Measurements from ENCODE around the gene GLYR1. TPM values are rescaled to one million over a fixed set of nuclear protein-coding genes. Genes with fewer than 3 reads are reported as not detected.

Gene GLYR1
- polyA plus RNA-seq, 2 donors, result 34.3 to 35.6 TPM

DNA sequence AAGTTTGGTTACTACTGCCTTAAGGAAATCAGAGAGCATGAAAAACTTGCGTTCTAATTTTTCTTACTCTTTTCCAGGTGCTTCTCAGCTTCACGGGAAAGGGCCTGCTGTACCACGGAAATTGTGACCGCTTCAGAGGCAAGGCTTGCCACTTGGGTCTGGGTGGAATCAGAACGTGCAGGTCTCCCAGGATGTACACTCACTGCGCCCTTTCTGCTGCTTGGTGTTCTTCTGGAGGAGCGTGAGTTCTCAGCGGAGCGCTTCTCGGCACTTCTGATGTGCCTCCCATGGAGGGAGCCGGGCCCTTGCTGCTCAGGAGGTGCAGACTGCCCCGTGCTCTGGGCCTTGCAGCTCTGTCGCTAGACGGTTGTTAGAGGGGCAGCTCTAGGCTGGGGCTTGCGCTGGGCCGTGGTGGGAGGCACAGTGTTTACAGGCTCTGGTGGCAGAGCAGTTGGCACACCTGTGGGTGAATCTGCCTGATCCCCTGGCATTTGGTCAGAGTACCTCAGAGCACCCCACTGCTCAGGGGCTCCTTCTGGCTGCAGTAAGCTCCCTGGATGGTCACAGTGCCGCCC is 33.0 kb upstream of the GLYR1 start:
- H3K27me3 ChIP-seq (ENCODE audit: control insufficient read depth in 1 of 2, insufficient read depth in 2 of 2, low read length in 2 of 2), result no peaks in the 10 kb centered on the region
- peaks cover 0 to 3% of the 10 kb centered on the region in 2 donors for H3K9me3 ChIP-seq (ENCODE audit: control insufficient read depth in 2 of 2, insufficient read depth in 1 of 2, low read depth in 1 of 2, low read length in 1 of 2)
- H3K36me3 ChIP-seq (ENCODE audit: control insufficient read depth in 2 of 2, insufficient read depth in 2 of 2, low read length in 1 of 2), result peaks cover 40 to 75% of the 10 kb centered on the region in 2 donors
- 93% methylated on average over 17 of the region's 17 CpGs for WGBS, 2 donors
- H3K27ac ChIP-seq (ENCODE audit: low read depth in 2 of 2, low read length in 1 of 2), result no peak overlapping the region
- peaks cover 0 to 4% of the 10 kb centered on the region in 2 donors for H3K4me1 ChIP-seq (ENCODE audit: control insufficient read depth in 2 of 2, insufficient read depth in 2 of 2, low read length in 1 of 2)
- H3K4me3 ChIP-seq (ENCODE audit: low read depth in 1 of 2, low read length in 2 of 2), result no peak overlapping the region

DNA sequence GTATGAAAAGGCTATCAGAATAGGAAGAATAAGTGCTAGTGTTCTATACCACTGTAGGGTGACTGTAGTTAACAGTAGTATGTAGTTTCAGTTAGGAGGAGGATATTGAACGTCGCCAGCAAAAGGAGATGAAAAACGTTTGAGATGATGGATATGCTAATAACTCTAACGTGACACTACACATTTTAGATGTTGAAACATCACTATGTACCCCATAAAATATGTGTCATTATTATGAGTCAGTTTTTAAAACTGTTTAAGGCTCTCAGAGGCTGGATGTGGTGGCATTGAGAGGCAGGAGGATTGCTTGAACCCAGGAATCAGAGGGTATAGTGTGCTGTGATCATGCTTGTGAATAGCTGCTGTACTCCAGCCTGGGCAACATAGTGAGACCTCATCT is 32.0 kb upstream of the GLYR1 start:
- Histone ChIP-seq H3K36me3 (ENCODE audit: control insufficient read depth in 2 of 2, insufficient read depth in 2 of 2, low read length in 1 of 2) (peaks cover 41 to 70% of the 10 kb centered on the region in 2 donors), H3K4me3 (ENCODE audit: low read depth in 1 of 2, low read length in 2 of 2) (no peak overlapping the region), H3K27me3 (ENCODE audit: control insufficient read depth in 1 of 2, insufficient read depth in 2 of 2, low read length in 2 of 2) (no peaks in the 10 kb centered on the region), H3K4me1 (ENCODE audit: control insufficient read depth in 2 of 2, insufficient read depth in 2 of 2, low read length in 1 of 2) (peaks cover 0 to 4% of the 10 kb centered on the region in 2 donors), H3K27ac (ENCODE audit: low read depth in 2 of 2, low read length in 1 of 2) (no peak overlapping the region), H3K9me3 (ENCODE audit: control insufficient read depth in 2 of 2, insufficient read depth in 1 of 2, low read depth in 1 of 2, low read length in 1 of 2) (no peaks in the 10 kb centered on the region)
- WGBS, 2 donors, result 52 to 73% methylated on average over 4 of the region's 4 CpGs

DNA sequence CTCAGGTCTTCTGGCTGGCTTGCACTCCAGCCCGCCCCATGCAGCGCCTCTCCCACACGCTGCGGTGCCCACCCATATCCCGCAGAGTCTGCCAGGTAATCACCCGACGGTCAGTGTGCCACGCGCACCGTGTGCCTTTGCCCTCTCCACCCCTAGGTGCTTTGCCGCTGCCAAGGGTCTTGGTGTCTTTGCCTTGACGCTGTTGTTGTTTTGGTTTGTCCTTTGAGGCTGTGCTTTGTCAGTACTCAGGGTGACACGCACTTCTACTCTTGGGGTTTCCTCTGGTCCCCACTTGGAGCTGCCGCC is 30.2 kb upstream of the GLYR1 start:
- no peaks in the 10 kb centered on the region for H3K9me3 ChIP-seq (ENCODE audit: control insufficient read depth in 2 of 2, insufficient read depth in 1 of 2, low read depth in 1 of 2, low read length in 1 of 2)
- no peaks in the 10 kb centered on the region for H3K27me3 ChIP-seq (ENCODE audit: control insufficient read depth in 1 of 2, insufficient read depth in 2 of 2, low read length in 2 of 2)
- H3K4me1 ChIP-seq (ENCODE audit: control insufficient read depth in 2 of 2, insufficient read depth in 2 of 2, low read length in 1 of 2), result peaks cover 0 to 4% of the 10 kb centered on the region in 2 donors
- 78 to 86% methylated on average over 14 of the region's 14 CpGs for WGBS, 2 donors
- H3K4me3 ChIP-seq (ENCODE audit: low read depth in 1 of 2, low read length in 2 of 2), result no peak overlapping the region
- no peak overlapping the region for H3K27ac ChIP-seq (ENCODE audit: low read depth in 2 of 2, low read length in 1 of 2)
- peaks cover 35 to 65% of the 10 kb centered on the region in 2 donors for H3K36me3 ChIP-seq (ENCODE audit: control insufficient read depth in 2 of 2, insufficient read depth in 2 of 2, low read length in 1 of 2)

DNA sequence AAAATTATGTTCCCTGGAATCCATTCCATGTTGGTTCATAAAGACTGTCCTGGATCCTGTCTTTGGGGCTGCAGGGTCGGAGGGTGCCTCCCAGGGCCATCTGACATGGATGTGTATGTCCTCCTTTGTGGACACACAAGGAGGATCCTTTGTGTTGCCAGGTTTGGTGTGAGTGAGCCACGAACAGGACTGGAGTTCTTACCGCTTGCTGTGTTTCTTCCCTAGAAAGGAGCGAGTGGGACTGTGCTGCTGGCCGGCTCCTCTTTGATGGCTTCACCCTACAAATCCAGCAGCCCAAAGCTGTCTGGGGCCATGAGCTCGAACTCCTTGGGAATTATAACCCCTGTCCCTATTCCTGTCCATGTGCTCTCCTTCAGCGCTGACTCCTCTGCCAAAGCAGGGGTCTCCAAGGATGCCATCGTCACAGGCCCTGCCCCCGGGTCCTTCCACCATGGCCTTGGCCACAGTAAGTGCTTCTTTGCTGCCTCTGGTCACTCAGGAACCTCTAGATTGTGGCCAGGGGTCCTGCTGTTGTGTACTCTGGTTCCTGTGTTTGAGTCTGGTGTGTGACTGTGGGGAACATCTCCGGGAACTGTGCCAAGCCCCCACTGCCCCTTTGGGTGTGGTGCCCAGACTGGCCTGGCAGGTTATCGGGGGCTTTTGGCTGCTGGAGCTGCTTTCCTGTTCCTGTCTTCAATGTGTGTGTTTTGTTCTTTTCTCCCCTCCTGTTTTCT is 29.7 kb upstream of the GLYR1 start:
- Histone ChIP-seq H3K36me3 (ENCODE audit: control insufficient read depth in 2 of 2, insufficient read depth in 2 of 2, low read length in 1 of 2) (peaks cover 35 to 63% of the 10 kb centered on the region in 2 donors), H3K27me3 (ENCODE audit: control insufficient read depth in 1 of 2, insufficient read depth in 2 of 2, low read length in 2 of 2) (no peaks in the 10 kb centered on the region), H3K4me3 (ENCODE audit: low read depth in 1 of 2, low read length in 2 of 2) (no peak overlapping the region), H3K27ac (ENCODE audit: low read depth in 2 of 2, low read length in 1 of 2) (no peak overlapping the region), H3K9me3 (ENCODE audit: control insufficient read depth in 2 of 2, insufficient read depth in 1 of 2, low read depth in 1 of 2, low read length in 1 of 2) (no peaks in the 10 kb centered on the region), H3K4me1 (ENCODE audit: control insufficient read depth in 2 of 2, insufficient read depth in 2 of 2, low read length in 1 of 2) (peaks cover 0 to 4% of the 10 kb centered on the region in 2 donors)
- WGBS, 2 donors, result 80 to 83% methylated on average over 11 of the region's 11 CpGs

DNA sequence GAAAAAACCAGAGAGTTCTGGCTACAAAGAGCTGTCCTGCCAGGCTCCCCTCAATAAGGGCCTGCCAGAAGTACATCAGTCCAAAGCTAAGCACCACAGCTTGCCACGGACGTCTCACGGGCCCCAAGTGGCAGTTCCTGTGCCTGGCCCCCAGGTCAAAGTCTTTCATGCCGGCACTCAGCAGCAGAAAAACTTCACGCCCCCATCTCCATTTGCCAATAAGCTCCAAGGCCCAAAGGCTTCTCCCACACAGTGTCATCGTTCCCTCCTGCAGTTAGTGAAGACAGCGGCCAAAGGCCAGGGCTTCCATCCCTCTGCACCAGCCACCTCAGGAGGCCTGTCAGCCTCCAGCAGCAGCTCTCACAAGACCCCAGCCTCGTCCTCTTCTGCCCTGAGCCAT is 27.6 kb upstream of the GLYR1 start:
- Histone ChIP-seq H3K36me3 (ENCODE audit: control insufficient read depth in 2 of 2, insufficient read depth in 2 of 2, low read length in 1 of 2) (peaks cover 30 to 56% of the 10 kb centered on the region in 2 donors), H3K9me3 (ENCODE audit: control insufficient read depth in 2 of 2, insufficient read depth in 1 of 2, low read depth in 1 of 2, low read length in 1 of 2) (no peaks in the 10 kb centered on the region), H3K4me1 (ENCODE audit: control insufficient read depth in 2 of 2, insufficient read depth in 2 of 2, low read length in 1 of 2) (peaks cover 4 to 5% of the 10 kb centered on the region in 2 donors), H3K27ac (ENCODE audit: low read depth in 2 of 2, low read length in 1 of 2) (no peak overlapping the region), H3K4me3 (ENCODE audit: low read depth in 1 of 2, low read length in 2 of 2) (no peak overlapping the region), H3K27me3 (ENCODE audit: control insufficient read depth in 1 of 2, insufficient read depth in 2 of 2, low read length in 2 of 2) (no peaks in the 10 kb centered on the region)
- WGBS, 2 donors, result 86 to 87% methylated on average over 8 of the region's 8 CpGs

DNA sequence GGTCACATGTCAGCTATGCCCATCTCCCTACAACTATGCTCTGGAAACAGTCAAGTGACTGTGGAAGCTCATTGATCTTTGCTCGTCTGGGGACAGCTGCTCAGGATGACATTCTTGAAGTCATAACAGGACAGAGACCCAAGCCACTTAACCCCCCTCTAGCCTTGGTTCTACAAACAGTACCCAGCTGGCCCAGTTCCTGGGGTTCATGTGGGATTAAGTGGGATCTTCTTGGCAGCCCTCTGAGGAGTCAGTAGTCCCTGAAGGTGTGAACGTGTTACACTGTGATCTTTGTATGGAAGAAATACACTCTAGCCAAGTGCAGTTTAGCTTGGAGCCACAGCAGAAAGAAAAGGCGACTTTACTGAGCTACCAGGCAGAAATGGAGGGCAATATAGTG is 26.0 kb upstream of the GLYR1 start:
- Histone ChIP-seq H3K36me3 (ENCODE audit: control insufficient read depth in 2 of 2, insufficient read depth in 2 of 2, low read length in 1 of 2) (peaks cover 22 to 49% of the 10 kb centered on the region in 2 donors), H3K4me3 (ENCODE audit: low read depth in 1 of 2, low read length in 2 of 2) (no peak overlapping the region), H3K9me3 (ENCODE audit: control insufficient read depth in 2 of 2, insufficient read depth in 1 of 2, low read depth in 1 of 2, low read length in 1 of 2) (no peaks in the 10 kb centered on the region), H3K4me1 (ENCODE audit: control insufficient read depth in 2 of 2, insufficient read depth in 2 of 2, low read length in 1 of 2) (peaks cover 4 to 5% of the 10 kb centered on the region in 2 donors), H3K27me3 (ENCODE audit: control insufficient read depth in 1 of 2, insufficient read depth in 2 of 2, low read length in 2 of 2) (no peaks in the 10 kb centered on the region), H3K27ac (ENCODE audit: low read depth in 2 of 2, low read length in 1 of 2) (no peak overlapping the region)
- WGBS, 2 donors, result 75 to 79% methylated on average over 3 of the region's 3 CpGs

DNA sequence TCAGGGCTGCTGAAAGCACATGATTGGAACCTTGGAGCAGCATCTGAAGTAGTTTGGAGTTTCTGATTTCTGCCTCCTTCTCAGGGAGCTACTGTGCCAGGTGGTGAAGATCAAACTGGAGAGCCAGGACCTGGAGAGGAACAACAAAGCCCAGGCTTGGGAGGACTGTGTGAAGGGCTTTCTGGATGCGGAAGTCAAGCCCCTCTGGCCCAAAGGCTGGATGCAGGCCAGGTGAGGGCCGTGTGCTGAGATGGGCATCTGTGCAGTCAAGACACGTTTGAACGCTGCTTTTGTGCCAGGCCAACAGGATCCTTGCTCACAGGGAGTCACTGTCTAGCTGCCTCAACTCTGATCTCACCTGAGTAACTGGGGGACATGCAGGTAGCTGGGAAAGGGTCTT is 24.0 kb upstream of the GLYR1 start:
- Histone ChIP-seq H3K36me3 (ENCODE audit: control insufficient read depth in 2 of 2, insufficient read depth in 2 of 2, low read length in 1 of 2) (peaks cover 21 to 40% of the 10 kb centered on the region in 2 donors), H3K4me3 (ENCODE audit: low read depth in 1 of 2, low read length in 2 of 2) (no peak overlapping the region), H3K4me1 (ENCODE audit: control insufficient read depth in 2 of 2, insufficient read depth in 2 of 2, low read length in 1 of 2) (peaks cover 0 to 5% of the 10 kb centered on the region in 2 donors), H3K9me3 (ENCODE audit: control insufficient read depth in 2 of 2, insufficient read depth in 1 of 2, low read depth in 1 of 2, low read length in 1 of 2) (no peaks in the 10 kb centered on the region), H3K27ac (ENCODE audit: low read depth in 2 of 2, low read length in 1 of 2) (no peak overlapping the region), H3K27me3 (ENCODE audit: control insufficient read depth in 1 of 2, insufficient read depth in 2 of 2, low read length in 2 of 2) (no peaks in the 10 kb centered on the region)
- WGBS, 2 donors, result 79 to 95% methylated on average over 4 of the region's 4 CpGs

DNA sequence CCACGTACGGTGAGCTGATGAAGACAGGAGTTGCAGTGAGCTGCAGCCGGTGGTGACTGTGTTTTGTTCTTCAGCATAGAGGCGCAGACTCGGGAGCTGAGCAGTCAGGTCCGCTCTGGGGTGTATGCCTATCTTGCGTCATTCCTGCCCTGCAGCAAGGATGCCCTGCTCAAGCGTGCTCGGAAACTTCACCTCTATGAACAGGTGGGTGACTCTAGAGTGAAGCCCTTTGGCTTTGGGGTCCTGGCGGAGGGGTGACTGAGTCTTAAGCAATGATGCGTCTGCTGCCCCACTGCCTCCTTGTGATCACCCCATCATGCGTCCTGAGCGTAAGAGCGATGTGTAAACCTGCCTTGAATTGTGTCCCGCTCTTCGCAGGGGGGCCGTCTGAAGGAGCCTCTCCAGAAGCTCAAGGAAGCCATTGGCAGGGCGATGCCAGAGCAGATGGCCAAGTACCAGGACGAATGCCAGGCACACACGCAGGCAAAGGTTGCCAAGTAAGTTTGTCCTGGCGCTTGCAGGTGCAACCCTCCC is 23.1 kb upstream of the GLYR1 start:
- 69 to 70% methylated on average over 21 of the region's 21 CpGs for WGBS, 2 donors
- peak overlapping the region in 1 of 2 donors; percentile 23 for H3K27ac ChIP-seq (ENCODE audit: low read depth in 2 of 2, low read length in 1 of 2)
- peaks cover 17 to 35% of the 10 kb centered on the region in 2 donors for H3K36me3 ChIP-seq (ENCODE audit: control insufficient read depth in 2 of 2, insufficient read depth in 2 of 2, low read length in 1 of 2)

DNA sequence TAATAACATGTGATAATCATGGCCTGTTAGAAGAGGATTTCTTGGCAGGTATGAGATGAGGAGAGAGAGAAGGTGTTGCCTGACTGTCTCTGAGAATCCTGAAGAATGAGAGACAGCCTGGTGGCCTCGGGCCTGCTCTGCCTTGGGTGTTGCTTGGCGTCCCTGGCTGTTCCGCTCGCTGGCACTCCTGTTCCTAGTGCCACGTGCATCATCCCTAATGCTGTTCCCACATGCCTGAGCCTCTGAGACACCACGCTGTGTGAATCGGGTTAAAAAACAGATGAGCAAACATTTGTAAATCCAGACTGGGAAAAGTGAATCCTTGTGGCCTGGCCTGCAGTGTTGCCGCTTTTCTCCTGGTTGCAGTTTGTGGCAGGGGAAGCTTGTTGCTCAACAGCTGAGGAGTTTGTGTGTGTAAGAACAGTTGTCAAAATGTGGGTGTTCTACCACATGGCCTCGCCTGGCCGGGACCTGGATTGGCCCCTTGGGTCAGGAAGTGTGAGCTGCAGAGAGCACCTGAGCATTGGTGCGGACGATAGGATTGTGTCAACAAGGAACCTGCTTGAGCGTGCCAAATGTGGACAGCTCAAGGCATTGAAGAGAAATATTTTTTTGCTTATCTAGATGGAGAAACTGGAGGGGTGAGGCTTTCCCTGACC is 22.2 kb upstream of the GLYR1 start:
- H3K4me1 ChIP-seq (ENCODE audit: control insufficient read depth in 2 of 2, insufficient read depth in 2 of 2, low read length in 1 of 2), result peaks cover 0 to 5% of the 10 kb centered on the region in 2 donors
- peaks cover 8 to 28% of the 10 kb centered on the region in 2 donors for H3K36me3 ChIP-seq (ENCODE audit: control insufficient read depth in 2 of 2, insufficient read depth in 2 of 2, low read length in 1 of 2)

More for the DNA sequence above, 23.1 kb upstream of the GLYR1 start:
- Histone ChIP-seq H3K27me3 (ENCODE audit: control insufficient read depth in 1 of 2, insufficient read depth in 2 of 2, low read length in 2 of 2) (no peaks in the 10 kb centered on the region), H3K4me1 (ENCODE audit: control insufficient read depth in 2 of 2, insufficient read depth in 2 of 2, low read length in 1 of 2) (peaks cover 0 to 5% of the 10 kb centered on the region in 2 donors), H3K9me3 (ENCODE audit: control insufficient read depth in 2 of 2, insufficient read depth in 1 of 2, low read depth in 1 of 2, low read length in 1 of 2) (no peaks in the 10 kb centered on the region), H3K4me3 (ENCODE audit: low read depth in 1 of 2, low read length in 2 of 2) (no peak overlapping the region)

More for the DNA sequence above, 22.2 kb upstream of the GLYR1 start:
- Histone ChIP-seq H3K4me3 (ENCODE audit: low read depth in 1 of 2, low read length in 2 of 2) (no peak overlapping the region), H3K9me3 (ENCODE audit: control insufficient read depth in 2 of 2, insufficient read depth in 1 of 2, low read depth in 1 of 2, low read length in 1 of 2) (no peaks in the 10 kb centered on the region), H3K27ac (ENCODE audit: low read depth in 2 of 2, low read length in 1 of 2) (peak overlapping the region in 1 of 2 donors; percentile 45), H3K27me3 (ENCODE audit: control insufficient read depth in 1 of 2, insufficient read depth in 2 of 2, low read length in 2 of 2) (no peaks in the 10 kb centered on the region)
- WGBS, 2 donors, result 51 to 52% methylated on average over 13 of the region's 13 CpGs
